Frontal cortex (tissue), 4 donors: ENCODE data around the gene DNAJB12. TPM values are rescaled to one million over a fixed set of nuclear protein-coding genes. Genes with fewer than 3 reads are reported as not detected.
A peak's percentile ranks its signal among the peaks of the same experiment; 100 is the strongest.
"Not testable (repeated sequence)": the region's sequence is repeated elsewhere in the genome, so short reads cannot be mapped to it uniquely, and the experiment has no call there.

Experiments
- DNase-seq, 2 donors: peaks; one replicate each; pipeline ENCODE4 v3.0.0; 2012; ENCODE audit warnings: low spot score in 2 of 2
- FAIRE-seq: peaks from 2 replicates; lab custom pipeline; 2012; peaks lifted over from hg19 to GRCh38; lab: Jason Lieb, UNC
- small RNA-seq: library from RNA; depleted of rRNA; stranded (forward); fragments of <200 nt; gene quantifications from one replicate; pipeline ENCODE3, GENCODE V24; 2014
- total RNA-seq: library from RNA; depleted of rRNA; stranded (reverse); fragments of >200 nt; gene quantifications from one replicate; pipeline ENCODE4 v1.2.3, GENCODE V29; 2014
- donor health status: control.
- donor health status: control.
- donor health status: control.

Gene DNAJB12
- total RNA-seq, 1 donor from 2014 or later: 14.3 TPM

DNA sequence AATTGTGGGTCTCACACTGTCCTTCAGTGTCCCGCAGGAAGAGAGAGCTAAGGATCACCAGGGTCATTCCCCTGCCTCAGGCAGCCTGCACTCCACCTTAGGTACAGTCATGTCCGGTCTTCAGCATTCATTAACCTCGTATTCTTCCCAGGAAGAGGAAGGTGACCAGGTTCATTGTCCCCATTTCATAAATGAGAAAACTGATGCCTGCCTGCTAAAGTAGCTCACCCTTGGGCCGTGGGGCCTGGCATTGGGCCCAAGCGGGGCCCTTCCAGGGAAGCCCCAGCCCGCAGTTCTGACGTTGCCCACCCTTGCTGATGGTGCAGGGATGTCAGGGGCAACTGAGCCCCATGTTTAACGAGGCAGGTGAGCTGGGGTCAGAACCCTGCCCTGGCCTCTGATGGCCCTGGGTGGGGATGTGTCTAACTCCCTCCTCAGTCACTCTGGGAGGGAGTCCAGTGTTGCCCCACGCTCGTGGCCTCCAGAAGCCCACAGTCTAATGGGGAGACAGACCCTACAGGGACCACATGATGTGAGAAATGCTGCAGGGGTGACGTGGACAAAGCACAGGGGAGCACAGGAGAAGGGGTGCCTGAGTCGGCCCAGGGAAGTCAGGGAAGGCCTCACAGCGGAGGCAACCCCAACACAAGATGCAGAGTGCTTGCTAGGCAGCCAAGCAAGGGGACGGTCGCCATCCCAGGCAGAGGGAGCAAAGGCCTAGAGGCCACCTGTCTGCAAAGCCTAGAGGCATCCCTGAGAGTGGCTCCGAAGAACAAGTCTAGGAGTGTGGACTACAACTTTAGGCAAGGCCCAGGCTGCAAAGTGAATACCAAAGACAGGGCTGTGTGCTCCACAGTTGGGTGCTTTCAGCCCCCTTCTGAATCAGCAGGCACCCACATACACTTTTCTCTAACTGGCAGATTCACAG, 55.9 kb downstream of the DNAJB12 start:
- DNase-seq: no peak
- FAIRE-seq: no peak

DNA sequence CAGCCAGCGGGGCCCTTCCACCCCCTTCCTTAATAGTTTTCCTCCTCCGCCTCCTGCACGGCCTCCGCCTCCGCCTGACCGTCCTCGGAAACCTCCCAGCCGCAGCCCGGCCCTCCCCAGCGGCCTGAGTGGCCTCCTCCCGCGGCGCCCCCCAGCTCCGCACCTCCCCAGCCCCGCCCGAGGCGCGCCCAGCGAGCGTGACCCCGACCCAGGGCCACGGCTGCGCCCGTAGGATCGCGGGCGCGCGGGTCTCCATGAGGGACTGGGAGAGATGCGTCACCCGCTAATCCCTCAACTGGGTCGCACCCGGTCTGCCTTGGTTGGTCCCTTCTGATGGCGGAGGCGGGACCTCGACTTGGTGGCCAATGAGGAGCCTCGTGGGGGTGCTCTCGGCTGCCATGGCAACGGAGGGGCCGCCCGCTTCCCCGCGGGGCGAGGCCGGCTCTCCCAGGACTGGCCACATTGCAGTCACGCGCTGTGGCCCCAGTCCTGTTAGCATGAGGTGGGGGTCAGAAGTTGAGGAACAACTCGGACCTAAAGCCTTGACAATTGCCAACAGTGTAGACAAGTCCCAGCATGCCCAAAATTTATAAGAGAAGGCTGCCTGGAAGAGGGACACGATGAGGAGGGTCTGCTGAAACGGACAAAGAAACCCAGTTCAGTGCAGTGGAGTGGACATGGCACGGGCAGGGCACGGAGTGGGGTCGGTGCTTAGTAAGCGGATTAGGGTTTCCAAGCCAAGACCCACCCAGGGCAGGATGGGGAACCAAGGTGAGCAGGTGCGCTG, 56.7 kb downstream of the DNAJB12 start:
- DNase-seq: peak; percentile 94 to 96
- FAIRE-seq: peak; percentile 17

DNA sequence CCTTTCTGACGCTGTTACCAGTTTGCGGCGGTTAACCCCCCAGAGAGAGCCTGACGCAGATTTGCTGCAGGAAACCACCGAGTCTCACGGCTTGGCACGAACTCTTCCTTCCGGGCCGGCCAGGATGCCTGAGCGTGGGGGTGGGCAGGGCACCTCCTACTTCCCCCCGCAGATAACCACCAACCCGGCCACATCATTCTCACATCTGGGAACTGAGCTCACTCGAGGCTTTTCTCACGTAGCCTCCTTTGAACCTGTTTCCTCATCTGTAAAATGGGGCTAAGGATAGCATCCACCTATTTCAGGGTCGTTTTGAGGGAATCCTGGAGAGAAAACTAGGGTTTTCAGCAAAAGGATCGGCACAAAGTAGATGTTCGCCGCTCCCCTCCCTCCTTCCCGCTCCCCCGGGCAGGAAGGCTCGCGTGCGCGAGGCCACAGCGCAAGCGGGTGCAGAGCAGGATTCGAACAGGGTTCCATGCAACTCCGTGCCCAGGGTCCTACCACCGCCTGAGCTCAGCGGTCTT, 57.4 kb downstream of the DNAJB12 start:
- no peak for FAIRE-seq
- DNase-seq: no peak

DNA sequence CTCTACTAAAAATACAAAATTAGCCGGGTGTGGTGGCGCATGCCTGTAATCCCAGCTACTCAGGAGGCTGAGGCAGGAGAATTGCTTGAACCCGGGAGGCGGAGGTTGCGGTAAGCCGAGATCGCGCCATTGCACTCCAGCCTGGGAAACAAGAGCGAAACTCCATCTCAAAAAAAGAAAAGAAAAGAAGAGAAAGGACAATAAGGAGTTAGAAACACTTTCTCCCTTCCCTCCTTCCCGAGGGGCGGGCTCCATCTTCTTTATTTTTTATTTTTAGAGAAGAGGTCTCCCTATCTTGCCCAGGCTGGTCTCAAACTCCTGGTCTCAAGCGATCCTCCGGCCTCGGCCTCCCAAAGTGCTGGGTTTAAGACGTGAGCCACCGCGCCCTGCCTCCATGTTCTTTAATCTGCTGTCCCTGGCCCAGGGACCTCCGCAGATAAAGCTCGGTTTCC, 57.9 kb downstream of the DNAJB12 start:
- not testable (repeated sequence) for DNase-seq, FAIRE-seq

DNA sequence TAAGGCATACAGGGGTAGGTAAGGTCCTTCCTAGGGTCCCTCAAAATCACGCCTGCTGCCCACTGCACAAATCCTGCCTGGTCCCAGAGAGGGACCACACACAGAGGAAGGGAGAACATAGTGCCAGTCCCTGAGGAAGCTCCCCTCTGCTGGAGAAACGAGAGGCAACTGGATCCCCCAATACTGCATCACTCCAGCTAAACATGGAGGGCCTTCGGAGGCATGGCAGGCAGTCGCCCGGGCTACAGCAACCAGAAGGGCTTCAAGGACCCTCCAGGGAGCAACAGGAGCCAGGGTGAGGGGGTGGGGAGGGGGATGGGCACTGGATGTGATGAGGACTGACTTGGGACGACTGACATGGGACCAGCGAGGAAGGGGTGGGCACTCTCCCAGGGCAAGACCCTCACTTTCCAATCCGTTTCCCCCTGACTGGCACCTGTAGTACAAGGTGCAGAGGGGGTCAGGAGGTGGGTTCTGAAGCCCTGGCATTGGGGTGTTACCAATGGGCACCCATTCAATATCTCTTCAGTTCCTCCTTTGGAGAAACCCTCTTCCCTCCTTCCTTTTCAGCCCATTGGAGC, 59.3 kb downstream of the DNAJB12 start:
- FAIRE-seq (no peak), DNase-seq (no peak)

DNA sequence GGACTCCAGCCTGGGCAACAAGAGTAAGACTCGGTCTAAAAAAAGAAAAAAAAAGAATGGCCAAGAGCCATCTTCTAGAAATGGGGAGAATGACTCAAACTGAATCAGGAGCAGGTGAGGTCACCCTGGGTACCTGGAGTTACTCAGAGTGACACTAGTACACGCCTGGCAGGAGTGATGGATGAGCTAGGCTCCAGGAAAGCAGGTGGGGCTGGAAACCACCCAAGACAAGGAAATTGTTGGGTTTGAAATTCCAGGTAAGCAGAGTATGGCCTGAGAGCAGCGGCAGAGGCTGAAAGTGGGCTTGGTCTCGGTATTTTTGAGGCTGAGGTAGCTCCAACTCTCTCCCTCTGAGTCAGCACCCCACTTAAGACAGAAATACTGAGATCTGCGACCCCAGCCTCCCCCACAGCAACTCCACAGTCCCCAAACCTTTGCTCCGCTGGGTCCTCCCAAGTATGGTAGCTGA, 62.5 kb downstream of the DNAJB12 start:
- FAIRE-seq (no peak), DNase-seq (no peak)

DNA sequence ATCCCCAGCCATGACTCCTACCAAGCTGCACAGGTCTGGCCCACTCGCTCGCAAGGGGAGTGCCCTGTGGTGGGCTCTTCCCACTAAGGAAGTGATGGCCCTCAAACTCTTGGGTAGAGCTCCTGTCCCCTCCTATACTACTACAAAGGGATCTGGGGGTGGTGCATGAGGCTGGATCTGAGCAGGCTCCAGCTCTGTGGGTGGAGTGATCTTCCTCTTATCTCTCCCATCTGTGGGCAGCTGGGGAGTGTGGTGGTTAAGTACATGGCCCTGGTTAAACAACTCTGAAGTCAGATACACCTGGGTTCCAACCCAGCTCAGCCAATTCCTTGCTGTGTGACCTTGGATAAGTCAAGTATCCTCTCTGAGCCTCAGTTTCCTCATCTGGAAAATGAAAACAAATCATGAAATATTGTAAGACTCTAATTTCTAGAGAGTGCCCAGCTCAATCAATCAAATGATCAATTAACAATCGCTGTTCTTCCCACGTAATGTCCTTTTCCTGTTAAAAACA, 63.6 kb downstream of the DNAJB12 start:
- no peak for DNase-seq
- no peak for FAIRE-seq

DNA sequence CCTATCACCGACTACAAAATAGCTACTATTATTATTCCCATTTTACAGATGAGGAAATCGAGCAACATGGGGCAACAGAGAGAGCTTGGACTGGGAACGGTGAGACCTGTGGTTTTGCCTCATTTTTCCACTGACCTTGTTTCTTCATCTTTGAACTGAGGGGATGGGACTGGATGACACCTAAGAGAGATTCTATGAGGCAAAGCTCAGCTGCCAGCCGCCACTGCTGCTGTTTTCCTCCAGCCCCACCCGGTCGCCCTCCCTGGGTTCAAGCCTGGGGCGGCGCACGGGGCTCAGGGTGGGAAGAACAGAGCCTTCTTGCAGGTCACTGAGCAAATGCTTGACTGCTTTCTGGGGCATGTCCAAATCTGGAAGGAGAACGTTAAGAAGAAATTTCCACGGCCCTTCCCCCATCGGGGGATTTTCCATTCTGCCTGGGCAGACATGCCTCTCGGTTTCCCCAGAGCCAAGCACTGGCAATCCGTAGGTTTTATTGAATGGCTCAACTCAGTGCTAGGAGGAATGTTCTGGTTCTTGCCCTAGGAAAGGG, 68.7 kb downstream of the DNAJB12 start:
- FAIRE-seq (no peak), DNase-seq (no peak)

DNA sequence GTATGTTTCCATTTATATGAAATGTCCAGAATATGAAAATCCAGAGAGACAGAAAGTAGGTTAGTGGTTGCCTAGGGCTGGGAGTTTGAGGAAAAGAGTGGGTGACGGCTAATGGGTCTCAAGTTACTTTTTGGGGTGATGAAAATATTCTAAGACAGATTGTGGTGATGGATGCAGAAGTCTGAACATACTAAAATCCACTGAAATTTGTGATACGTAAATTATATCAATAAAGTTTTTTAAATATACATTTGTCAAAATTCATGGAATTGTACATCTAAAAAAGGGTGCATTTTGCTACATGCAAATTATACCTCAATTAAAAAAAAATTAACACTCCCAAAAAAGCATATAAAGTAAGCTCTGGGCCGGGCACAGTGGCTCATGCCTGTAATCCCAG, 71.6 kb downstream of the DNAJB12 start:
- DNase-seq (no peak), FAIRE-seq (no peak)

Small RNA genes lying within 50 kb of the gene (small RNA-seq; reads per million reads assigned to genes)
- gene RNU6-805P: not detected

Other genes with a start within 250 kb of the DNAJB12 start
- 26.1 TPM for gene ANAPC16, start 138.9 kb downstream of the DNAJB12 start, total RNA-seq
- gene ASCC1, start 138.6 kb downstream of the DNAJB12 start, total RNA-seq: 25.7 TPM
- 26.5 TPM for gene DDIT4, start 81.0 kb downstream of the DNAJB12 start, total RNA-seq